ENCODE measurements around the gene ITGB5. TPM values are rescaled to one million over a fixed set of nuclear protein-coding genes. Genes with fewer than 3 reads are reported as not detected.
"Not testable (repeated sequence)": the region's sequence is repeated elsewhere in the genome, so short reads cannot be mapped to it uniquely, and the experiment has no call there.

Gene ITGB5
- polyA plus RNA-seq, 3 donors: 0.68 to 1.2 (median 1.0) TPM

DNA sequence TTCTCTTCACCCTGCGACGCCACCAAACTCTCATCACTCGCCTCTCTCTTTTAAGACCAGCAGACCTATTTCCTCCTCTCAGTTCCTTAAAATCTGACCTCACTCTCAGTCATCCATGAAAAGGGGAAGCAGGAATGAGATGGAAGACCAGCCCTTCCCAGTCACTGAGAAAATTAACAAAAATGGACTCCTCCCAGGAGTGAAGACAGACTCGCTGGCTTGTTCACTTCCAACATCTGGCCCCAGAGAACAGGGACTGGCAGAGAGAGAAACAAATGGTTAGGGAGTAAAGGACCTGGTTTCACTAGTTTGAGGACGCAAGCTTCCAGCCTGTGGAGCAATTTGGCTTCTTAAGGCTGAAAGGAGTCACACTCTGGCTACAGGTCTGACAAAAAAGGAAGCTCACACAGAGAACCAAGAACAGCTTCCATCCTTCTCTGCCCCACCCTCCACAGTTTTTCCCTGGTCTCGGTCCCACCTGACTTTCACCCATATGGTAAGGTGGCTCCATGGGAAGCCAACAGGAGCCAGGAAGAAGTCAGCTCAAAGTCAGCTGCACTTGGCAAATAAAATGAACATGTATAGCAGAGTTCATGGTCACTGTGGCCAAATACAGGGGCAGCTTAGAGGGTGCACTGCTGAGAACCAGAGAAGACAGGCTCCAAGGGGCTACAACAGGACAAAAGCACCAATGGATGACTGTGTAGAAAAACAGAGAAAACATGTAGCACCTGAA, 57.2 kb downstream of the ITGB5 start:
- H3K4me2 ChIP-seq (replicated peaks; ENCODE audit: extremely low read depth, low read length, poor library complexity, severe bottlenecking): peak overlapping the region; percentile 61
- no peaks in the 10 kb centered on the region for H3K9me3 ChIP-seq (replicated peaks in 1 of 2; ENCODE audit: control insufficient read depth in 1 of 2, insufficient read depth in 1 of 2, low read length in 2 of 2)
- peaks cover 0 to 4% of the 10 kb centered on the region in 2 donors for H3K27me3 ChIP-seq (ENCODE audit: control insufficient read depth in 2 of 2, insufficient read depth in 2 of 2, low read length in 2 of 2)
- H3K36me3 ChIP-seq (replicated peaks in 1 of 2; ENCODE audit: control insufficient read depth in 1 of 2, insufficient read depth in 2 of 2, low read length in 2 of 2): no peaks in the 10 kb centered on the region
- H3K4me3 ChIP-seq (replicated peaks in 1 of 3; ENCODE audit: low read depth in 2 of 3, low read length in 3 of 3): peak overlapping the region in 2 of 3 experiments; percentile 5 to 53
- peak; percentile 70 to 84 (median 73) for DNase-seq
- peaks cover 23 to 25% of the 10 kb centered on the region in 2 donors for H3K4me1 ChIP-seq (ENCODE audit: control insufficient read depth in 1 of 2, insufficient read depth in 2 of 2, low read length in 2 of 2)
- TF ChIP-seq, protein P1, sequence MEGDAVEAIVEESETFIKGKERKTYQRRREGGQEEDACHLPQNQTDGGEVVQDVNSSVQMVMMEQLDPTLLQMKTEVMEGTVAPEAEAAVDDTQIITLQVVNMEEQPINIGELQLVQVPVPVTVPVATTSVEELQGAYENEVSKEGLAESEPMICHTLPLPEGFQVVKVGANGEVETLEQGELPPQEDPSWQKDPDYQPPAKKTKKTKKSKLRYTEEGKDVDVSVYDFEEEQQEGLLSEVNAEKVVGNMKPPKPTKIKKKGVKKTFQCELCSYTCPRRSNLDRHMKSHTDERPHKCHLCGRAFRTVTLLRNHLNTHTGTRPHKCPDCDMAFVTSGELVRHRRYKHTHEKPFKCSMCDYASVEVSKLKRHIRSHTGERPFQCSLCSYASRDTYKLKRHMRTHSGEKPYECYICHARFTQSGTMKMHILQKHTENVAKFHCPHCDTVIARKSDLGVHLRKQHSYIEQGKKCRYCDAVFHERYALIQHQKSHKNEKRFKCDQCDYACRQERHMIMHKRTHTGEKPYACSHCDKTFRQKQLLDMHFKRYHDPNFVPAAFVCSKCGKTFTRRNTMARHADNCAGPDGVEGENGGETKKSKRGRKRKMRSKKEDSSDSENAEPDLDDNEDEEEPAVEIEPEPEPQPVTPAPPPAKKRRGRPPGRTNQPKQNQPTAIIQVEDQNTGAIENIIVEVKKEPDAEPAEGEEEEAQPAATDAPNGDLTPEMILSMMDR (IDR thresholded peaks at IDR 0.05): no peak
- peak overlapping the region; percentile 35 to 67 for H3K27ac ChIP-seq (ENCODE audit: low read depth in 1 of 2, low read length in 2 of 2)
- Mint-ChIP-seq H3K9me3 (peaks cover 0 to 1% (median 0%) of the 10 kb centered on the region in 7 donors), H3K27ac (peak overlapping the region; percentile 75 to 90 (median 86)), H3K4me1 (peaks cover 24% of the 10 kb centered on the region), H3K27me3 (ENCODE audit: low read depth in 3 of 3) (peaks cover 6 to 11% (median 9%) of the 10 kb centered on the region in 3 donors), H3K4me3 (peak overlapping the region; percentile 56 to 87), H3K36me3 (peaks cover 0 to 3% of the 10 kb centered on the region in 2 donors)
- WGBS (ENCODE audit: insufficient coverage): 0% methylated on average over 3 of the region's 6 CpGs
- H3K79me2 ChIP-seq (ENCODE audit: insufficient read depth, low read length): no peaks in the 10 kb centered on the region
- intact Hi-C loops (cut with micrococcal nuclease): loop anchor here in 1 of 2 donors (5.0 kb wide), 1 partner anchor 57 kb away; the partner anchor contains the start of gene ITGB5
- peak overlapping the region; percentile 41 for H2AFZ ChIP-seq (ENCODE audit: insufficient read depth, low read depth, low read length, poor library complexity, severe bottlenecking)
- H3K9ac ChIP-seq (ENCODE audit: insufficient read depth, low read length, poor library complexity, severe bottlenecking): no peak overlapping the region
- no peaks in the 10 kb centered on the region for H4K20me1 ChIP-seq (ENCODE audit: insufficient read depth, low read length)

DNA sequence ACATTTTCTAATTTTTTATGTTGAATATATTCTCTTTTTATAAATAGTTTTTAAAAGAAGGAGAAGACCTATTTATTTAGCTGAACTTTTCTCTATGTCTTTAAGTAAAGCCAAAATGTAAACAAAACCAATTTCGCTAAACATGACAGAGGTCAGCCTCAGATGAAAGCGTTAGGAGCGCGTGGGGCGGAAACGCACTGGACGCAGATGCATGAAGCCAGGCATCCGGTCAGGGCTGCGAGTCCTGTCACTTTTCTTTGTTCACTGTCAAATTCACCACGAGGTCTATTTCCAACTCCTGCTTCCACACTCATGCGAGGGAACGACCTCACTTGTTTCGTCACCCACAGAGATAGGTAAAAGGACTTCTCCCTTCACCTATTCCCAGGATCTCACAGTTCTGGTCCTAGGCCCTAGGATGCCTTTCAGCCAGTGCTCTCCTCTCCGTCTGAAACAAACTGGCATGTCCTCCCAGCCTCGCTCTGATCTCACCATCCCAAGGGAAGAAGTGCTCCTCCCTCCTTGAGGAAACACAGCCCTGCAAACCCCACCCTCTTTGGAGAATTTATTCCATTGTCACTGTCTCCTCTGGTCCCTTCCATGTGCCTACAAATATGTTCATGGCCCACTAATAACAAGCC, 57.9 kb downstream of the ITGB5 start:
- H2AFZ ChIP-seq (ENCODE audit: insufficient read depth, low read depth, low read length, poor library complexity, severe bottlenecking): peak overlapping the region; percentile 41
- no peaks in the 10 kb centered on the region for H3K27me3 ChIP-seq (ENCODE audit: control insufficient read depth in 2 of 2, insufficient read depth in 2 of 2, low read length in 2 of 2)
- TF ChIP-seq, protein P1 (IDR thresholded peaks at IDR 0.05): no peak
- peak overlapping the region; percentile 20 to 67 for H3K27ac ChIP-seq (ENCODE audit: low read depth in 1 of 2, low read length in 2 of 2)
- intact Hi-C loops (cut with micrococcal nuclease): loop anchor here in 1 of 2 donors (5.0 kb wide), 1 partner anchor 58 kb away; the partner anchor contains the start of gene ITGB5
- H3K9me3 ChIP-seq (replicated peaks in 1 of 2; ENCODE audit: control insufficient read depth in 1 of 2, insufficient read depth in 1 of 2, low read length in 2 of 2): no peaks in the 10 kb centered on the region
- no peak for DNase-seq
- H3K27me3 Mint-ChIP-seq (ENCODE audit: low read depth in 3 of 3): peaks cover 5 to 6% (median 6%) of the 10 kb centered on the region in 3 donors
- peaks cover 21% of the 10 kb centered on the region for H3K4me1 Mint-ChIP-seq
- no peaks in the 10 kb centered on the region for H3K79me2 ChIP-seq (ENCODE audit: insufficient read depth, low read length)
- H3K4me1 ChIP-seq (ENCODE audit: control insufficient read depth in 1 of 2, insufficient read depth in 2 of 2, low read length in 2 of 2): peaks cover 19 to 22% of the 10 kb centered on the region in 2 donors
- peak overlapping the region in 1 of 2 donors; percentile 87 for H3K4me3 Mint-ChIP-seq
- 86% methylated on average over 15 of the region's 15 CpGs for WGBS (ENCODE audit: insufficient coverage)
- peak overlapping the region in 1 of 3 experiments; percentile 53 for H3K4me3 ChIP-seq (replicated peaks in 1 of 3; ENCODE audit: low read depth in 2 of 3, low read length in 3 of 3)
- H3K27ac Mint-ChIP-seq: peak overlapping the region; percentile 75 to 90 (median 86)
- no peaks in the 10 kb centered on the region for H4K20me1 ChIP-seq (ENCODE audit: insufficient read depth, low read length)
- H3K9ac ChIP-seq (ENCODE audit: insufficient read depth, low read length, poor library complexity, severe bottlenecking): no peak overlapping the region
- H3K36me3 Mint-ChIP-seq: peaks cover 0 to 3% of the 10 kb centered on the region in 2 donors
- H3K9me3 Mint-ChIP-seq: peaks cover 0 to 3% (median 0%) of the 10 kb centered on the region in 7 donors
- H3K36me3 ChIP-seq (replicated peaks in 1 of 2; ENCODE audit: control insufficient read depth in 1 of 2, insufficient read depth in 2 of 2, low read length in 2 of 2): no peaks in the 10 kb centered on the region
- H3K4me2 ChIP-seq (replicated peaks; ENCODE audit: extremely low read depth, low read length, poor library complexity, severe bottlenecking): peak overlapping the region; percentile 61

GRCh38 chr3:124827476-124828206, 59.5 kb downstream of the ITGB5 start:
- not testable (repeated sequence) for H3K4me3 ChIP-seq (replicated peaks in 1 of 3; ENCODE audit: low read depth in 2 of 3, low read length in 3 of 3); H3K9me3 ChIP-seq (replicated peaks in 1 of 2; ENCODE audit: control insufficient read depth in 1 of 2, insufficient read depth in 1 of 2, low read length in 2 of 2); H3K27me3 ChIP-seq (ENCODE audit: control insufficient read depth in 2 of 2, insufficient read depth in 2 of 2, low read length in 2 of 2); H3K27me3 Mint-ChIP-seq (ENCODE audit: low read depth in 3 of 3); H3K27ac ChIP-seq (ENCODE audit: low read depth in 1 of 2, low read length in 2 of 2); H3K36me3 ChIP-seq (replicated peaks in 1 of 2; ENCODE audit: control insufficient read depth in 1 of 2, insufficient read depth in 2 of 2, low read length in 2 of 2); H4K20me1 ChIP-seq (ENCODE audit: insufficient read depth, low read length); DNase-seq; H3K27ac Mint-ChIP-seq; H3K9me3 Mint-ChIP-seq; H3K4me2 ChIP-seq (replicated peaks; ENCODE audit: extremely low read depth, low read length, poor library complexity, severe bottlenecking); H3K36me3 Mint-ChIP-seq; H3K4me3 Mint-ChIP-seq; H3K9ac ChIP-seq (ENCODE audit: insufficient read depth, low read length, poor library complexity, severe bottlenecking); H2AFZ ChIP-seq (ENCODE audit: insufficient read depth, low read depth, low read length, poor library complexity, severe bottlenecking); H3K79me2 ChIP-seq (ENCODE audit: insufficient read depth, low read length)
- 98% methylated on average over 9 of the region's 15 CpGs for WGBS (ENCODE audit: insufficient coverage)
- intact Hi-C loops (cut with micrococcal nuclease): loop anchor here in 1 of 2 donors (5.0 kb wide), 1 partner anchor 60 kb away; the partner anchor contains the start of gene ITGB5
- H3K4me1 ChIP-seq (ENCODE audit: control insufficient read depth in 1 of 2, insufficient read depth in 2 of 2, low read length in 2 of 2): peaks cover 19 to 22% of the 10 kb centered on the region in 2 donors
- peaks cover 23% of the 10 kb centered on the region for H3K4me1 Mint-ChIP-seq

All from CD14-positive monocyte (primary cell).